Adrenal gland (tissue), 12 donors: ENCODE data around the gene MAP2. TPM values are rescaled to one million over a fixed set of nuclear protein-coding genes. Genes with fewer than 3 reads are reported as not detected.
"Not testable (repeated sequence)": the region's sequence is repeated elsewhere in the genome, so short reads cannot be mapped to it uniquely, and the experiment has no call there.

Source experiments
- DNase-seq, 7 donors: peaks; one replicate each; pipeline ENCODE4 v3.0.0-alpha.2; 2019 to 2020
- H3K27ac ChIP-seq, 5 donors: fragments of 200-600 bp; sonication (generic) in 4 of 5; 1 replicate in 3 of 5; 2 replicates in 2 of 5; pipeline versions ENCODE4 v1.5.1 to v1.8.0; 2016 to 2020; ENCODE audit warnings: mild to moderate bottlenecking in 1 of 5
- H3K27me3 ChIP-seq: fragments of 200-600 bp; 2 replicates; pipeline ENCODE4 v1.8.0; 2021
- H3K36me3 ChIP-seq, 2 donors: fragments of 200-600 bp; replicated peaks in 1 of 2; 1 replicate in 1 of 2; 2 replicates in 1 of 2; pipeline versions ENCODE4 v1.5.1 to v1.8.0; 2018 to 2022
- H3K4me1 ChIP-seq, 2 donors: fragments of 200-600 bp; replicated peaks in 1 of 2; 1 replicate in 1 of 2; 2 replicates in 1 of 2; pipeline versions ENCODE4 v1.5.1 to v1.8.0; 2018 to 2021
- H3K4me3 ChIP-seq, 4 donors: fragments of 200-600 bp; sonication (generic) in 3 of 4; one replicate each; pipeline ENCODE4 v1.5.1; 2016 to 2018
- H3K9me3 ChIP-seq, 3 donors: fragments of 200-600 bp; sonication (generic) in 1 of 3; replicated peaks in 1 of 3; 1 replicate in 2 of 3; 2 replicates in 1 of 3; pipeline versions ENCODE4 v1.5.1 to v1.8.0; 2016 to 2021
- POLR2A ChIP-seq, 2 donors: fragments of 450-650 bp; IDR thresholded peaks; one replicate each; pipeline ENCODE4 v1.6.1; 2017; ENCODE audit warnings: antibody characterized with exemption in 2 of 2, mild to moderate bottlenecking in 2 of 2, moderate library complexity in 1 of 2
- WGBS, 4 donors: extraction: QIAGEN DNeasy Blood & Tissue Kit in 2 of 4; methylation state at CpG; one replicate each; pipeline versions ENCODE4 v1.1.5 to v1.1.7; 2013 to 2017; 5-methylcytosine and 5-hydroxymethylcytosine counted together
- intact Hi-C, 2 donors: fragments of 100-400 bp; cut with DNase I; formaldehyde crosslinking; loops; one replicate each; pipeline versions ENCODE4 v1.14.1 to v1.15.0; 2022 to 2023
- polyA plus RNA-seq, 3 donors: library from polyadenylated mRNA; stranded (reverse); fragments of 200-250 nt in 2 of 3; fragments of 350-450 nt in 1 of 3; fragmentation: Illumina TruSeq in 1 of 3; extraction: RNeasy Lipid Tissue Mini Kit (QIAGEN cat#74804) in 1 of 3; gene quantifications; one replicate each; pipeline ENCODE4 v1.2.3, GENCODE V29; 2013 to 2014
- total RNA-seq, 9 donors: library from RNA; depleted of rRNA in 4 of 9; stranded (reverse); fragments of >200 nt in 4 of 9; fragments of 120-200 nt in 1 of 9; fragmentation: NEBNext Ultra II Directional in 1 of 9; extraction: Animal tissue kit (Norgen Biotek cat#: 25700) in 1 of 9; gene quantifications; one replicate each; pipeline versions ENCODE4 v1.1.0 to v1.2.4, GENCODE V29; 2013 to 2023
- TF ChIP-seq, protein P1 (sequence below), 6 experiments: fragments of 450-650 bp in 4 of 6; fragments of 200-600 bp in 2 of 6; sonication (generic) in 1 of 6; IDR thresholded peaks; 1 replicate in 5 of 6; 2 replicates in 1 of 6; pipeline versions ENCODE4 v1.5.1 to v1.8.0; 2016 to 2021; ENCODE audit warnings: antibody characterized with exemption in 6 of 6, mild to moderate bottlenecking in 2 of 6, moderate library complexity in 1 of 6
- donor health status: healthy with polysubstance abuse.
- donor health status: Bipolar disorder and iron deficiency.
- donor health status: DM: yes; HTN: yes; CAD: no.
- donor health status: DM: no; HTN: no; CAD: no.
- donor health status: DM: no; HTN: no; CAD: no.
- donor health status: DM: yes; HTN: yes; CAD: no.

The MAP2 gene
- total and polyA plus RNA-seq, 12 donors = 2.2 to 25.5 (median 6.0) TPM

DNA sequence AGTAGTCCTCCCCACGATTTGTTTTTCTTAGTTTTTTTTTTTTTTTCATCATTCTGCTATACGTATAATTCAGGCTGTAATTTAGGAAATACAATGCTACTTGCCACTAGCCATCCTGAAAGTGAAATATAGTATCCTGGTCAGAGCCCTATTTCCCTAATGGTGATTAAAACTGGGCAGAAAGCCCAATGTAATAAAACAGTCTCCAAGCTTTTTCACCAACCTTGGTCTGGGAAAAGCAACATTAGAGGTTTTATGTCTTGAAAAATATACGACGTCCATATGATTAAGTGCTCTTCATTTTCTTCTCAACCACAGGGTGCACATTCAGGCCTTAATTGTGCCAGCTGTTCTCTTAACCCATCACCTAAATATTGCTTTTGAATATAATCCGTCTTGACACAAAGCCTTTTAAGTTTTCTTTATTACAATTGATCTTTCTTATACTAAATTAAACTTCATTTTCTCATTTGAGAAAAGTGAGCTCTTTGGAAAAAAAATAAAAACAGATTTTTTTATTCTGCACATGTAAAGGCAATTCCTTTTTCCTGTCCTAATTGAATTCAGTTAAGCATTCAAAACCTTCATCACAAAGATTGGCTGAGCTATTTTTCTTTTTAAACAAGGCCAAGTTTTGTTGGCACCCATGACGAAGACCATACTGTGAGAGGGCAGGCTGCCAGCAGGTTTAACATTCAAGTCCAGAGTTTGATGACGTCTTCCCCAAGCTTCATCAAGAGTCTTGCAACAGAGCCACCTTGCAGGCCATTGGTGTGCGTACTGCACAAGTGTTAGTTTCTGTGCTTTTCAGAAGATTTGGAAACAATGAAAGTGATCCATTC is 52.7 kb downstream of the MAP2 start:
- H3K36me3 ChIP-seq = no peaks in the 10 kb centered on the region
- H3K4me1 ChIP-seq = peaks cover 12 to 33% of the 10 kb centered on the region in 2 donors
- intact Hi-C loops = no loop called here
- WGBS, 4 donors = 38 to 49% (median 43%) methylated on average over 8 of the region's 8 CpGs
- H3K27me3 ChIP-seq = no peaks in the 10 kb centered on the region
- TF ChIP-seq, protein P1, sequence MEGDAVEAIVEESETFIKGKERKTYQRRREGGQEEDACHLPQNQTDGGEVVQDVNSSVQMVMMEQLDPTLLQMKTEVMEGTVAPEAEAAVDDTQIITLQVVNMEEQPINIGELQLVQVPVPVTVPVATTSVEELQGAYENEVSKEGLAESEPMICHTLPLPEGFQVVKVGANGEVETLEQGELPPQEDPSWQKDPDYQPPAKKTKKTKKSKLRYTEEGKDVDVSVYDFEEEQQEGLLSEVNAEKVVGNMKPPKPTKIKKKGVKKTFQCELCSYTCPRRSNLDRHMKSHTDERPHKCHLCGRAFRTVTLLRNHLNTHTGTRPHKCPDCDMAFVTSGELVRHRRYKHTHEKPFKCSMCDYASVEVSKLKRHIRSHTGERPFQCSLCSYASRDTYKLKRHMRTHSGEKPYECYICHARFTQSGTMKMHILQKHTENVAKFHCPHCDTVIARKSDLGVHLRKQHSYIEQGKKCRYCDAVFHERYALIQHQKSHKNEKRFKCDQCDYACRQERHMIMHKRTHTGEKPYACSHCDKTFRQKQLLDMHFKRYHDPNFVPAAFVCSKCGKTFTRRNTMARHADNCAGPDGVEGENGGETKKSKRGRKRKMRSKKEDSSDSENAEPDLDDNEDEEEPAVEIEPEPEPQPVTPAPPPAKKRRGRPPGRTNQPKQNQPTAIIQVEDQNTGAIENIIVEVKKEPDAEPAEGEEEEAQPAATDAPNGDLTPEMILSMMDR (IDR thresholded peaks at IDR 0.05) = no peak
- no peak for TF ChIP-seq POLR2A (IDR thresholded peaks at IDR 0.05)
- no peak overlapping the region for H3K27ac ChIP-seq
- DNase-seq = peak in 1 of 7 donors; percentile 10
- no peak overlapping the region for H3K4me3 ChIP-seq
- H3K9me3 ChIP-seq = peaks cover 0 to 9% (median 0%) of the 10 kb centered on the region in 3 donors

DNA sequence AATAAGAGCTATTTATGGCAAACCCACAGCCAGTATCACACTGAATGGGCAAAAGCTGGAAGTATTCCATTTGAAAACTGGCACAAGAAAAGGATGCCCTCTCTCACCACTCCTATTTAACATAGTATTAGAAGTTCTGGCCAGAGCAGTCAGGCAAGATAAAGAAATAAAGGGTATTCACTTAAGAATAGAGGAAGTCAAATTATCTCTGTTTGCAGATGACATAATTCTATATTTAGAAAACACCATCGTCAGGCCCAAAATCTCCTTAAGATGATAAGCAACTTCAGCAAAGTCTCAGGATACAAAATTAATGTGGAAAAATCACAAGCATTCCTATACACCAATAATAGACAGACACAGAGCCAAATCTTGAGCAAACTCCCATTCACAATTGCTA is 68.4 kb downstream of the MAP2 start:
- intact Hi-C loops, H3K4me3 ChIP-seq, H3K36me3 ChIP-seq, H3K9me3 ChIP-seq, H3K27me3 ChIP-seq, H3K27ac ChIP-seq, DNase-seq: not testable (repeated sequence)
- WGBS, 4 donors = 38 to 57% (median 44%) methylated on average over 1 of the region's 1 CpG
- H3K4me1 ChIP-seq = peaks cover 0 to 13% of the 10 kb centered on the region in 2 donors

DNA sequence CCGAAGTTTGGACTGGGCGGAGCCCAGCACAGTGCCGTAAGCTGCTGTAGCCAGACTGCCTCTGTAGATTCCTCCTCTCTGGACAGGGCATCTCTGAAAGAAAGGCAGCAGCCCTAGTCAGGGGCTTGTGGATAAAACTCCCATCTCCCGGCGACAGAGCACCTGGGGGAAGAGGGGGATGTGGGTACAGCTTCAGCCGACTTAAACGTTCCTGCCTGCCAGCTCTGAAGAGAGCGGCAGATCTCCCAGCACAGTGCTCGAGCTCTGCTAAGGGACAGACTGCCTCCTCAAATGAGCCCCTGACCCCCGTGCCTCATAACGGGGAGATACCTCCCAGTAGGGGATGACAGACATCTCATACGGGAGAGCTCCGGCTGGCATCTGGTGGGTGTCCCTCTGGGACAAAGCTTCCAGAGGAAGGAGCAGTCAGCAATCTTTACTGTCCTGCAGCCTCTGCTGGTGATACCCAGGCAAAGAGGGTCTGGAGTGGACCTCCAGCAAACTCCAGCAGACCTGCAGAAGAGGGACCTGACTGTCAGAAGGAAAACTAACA is 71.3 kb downstream of the MAP2 start:
- H3K9me3 ChIP-seq, DNase-seq, H3K27me3 ChIP-seq, H3K4me3 ChIP-seq, intact Hi-C loops, H3K36me3 ChIP-seq: not testable (repeated sequence)
- Histone ChIP-seq H3K27ac (peak overlapping the region in 2 of 5 donors; percentile 61 to 89), H3K4me1 (peaks cover 0 to 13% of the 10 kb centered on the region in 2 donors)
- WGBS, 4 donors = 84 to 94% (median 90%) methylated on average over 6 to 13 of the region's 13 CpGs

DNA sequence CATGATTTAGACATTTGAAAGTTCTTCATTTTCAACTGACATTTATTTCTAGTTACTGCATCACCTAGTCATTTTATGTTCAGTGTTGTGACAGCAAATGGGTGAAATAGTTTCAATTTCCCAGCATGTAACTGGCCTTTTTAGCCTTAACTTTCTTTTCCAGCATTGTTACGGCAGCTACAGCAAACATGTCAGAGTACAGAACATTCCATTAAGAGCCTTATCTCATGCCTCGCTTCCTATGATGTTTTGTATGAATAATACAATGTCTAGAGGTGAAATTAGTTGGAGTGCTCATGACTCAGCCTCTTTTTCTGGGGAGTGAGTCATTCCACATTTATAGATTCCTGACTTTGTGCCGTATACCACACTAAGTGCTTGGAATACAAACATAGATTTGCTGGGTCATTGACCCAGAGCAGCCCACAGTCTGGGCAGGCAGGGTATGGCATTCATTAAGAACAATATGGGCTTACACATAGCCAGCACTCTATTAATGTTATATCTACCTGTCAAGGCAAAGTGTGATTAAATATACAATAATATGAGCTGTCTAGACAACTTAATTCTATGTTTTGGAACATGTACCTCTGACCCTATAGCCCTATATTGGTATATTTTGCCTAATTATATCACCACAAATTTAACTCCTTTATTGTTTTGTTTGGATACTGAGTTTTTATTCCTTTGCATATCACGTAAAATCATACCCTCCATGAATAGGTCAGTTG is 72.2 kb downstream of the MAP2 start:
- H3K9me3 ChIP-seq = peaks cover 0 to 8% (median 0%) of the 10 kb centered on the region in 3 donors
- no peak for TF ChIP-seq POLR2A (IDR thresholded peaks at IDR 0.05)
- TF ChIP-seq, protein P1 (IDR thresholded peaks at IDR 0.05) = no peak
- H3K36me3 ChIP-seq = no peaks in the 10 kb centered on the region
- intact Hi-C loops = no loop called here
- no peak overlapping the region for H3K4me3 ChIP-seq
- peak in 5 of 7 donors; percentile 16 to 38 (median 23) for DNase-seq
- 25 to 27% (median 25%) methylated on average over 4 of the region's 4 CpGs for WGBS, 4 donors
- H3K27me3 ChIP-seq = no peaks in the 10 kb centered on the region
- H3K4me1 ChIP-seq = peaks cover 0 to 13% of the 10 kb centered on the region in 2 donors
- H3K27ac ChIP-seq = peak overlapping the region in 3 of 5 donors; percentile 40 to 89 (median 61)

DNA sequence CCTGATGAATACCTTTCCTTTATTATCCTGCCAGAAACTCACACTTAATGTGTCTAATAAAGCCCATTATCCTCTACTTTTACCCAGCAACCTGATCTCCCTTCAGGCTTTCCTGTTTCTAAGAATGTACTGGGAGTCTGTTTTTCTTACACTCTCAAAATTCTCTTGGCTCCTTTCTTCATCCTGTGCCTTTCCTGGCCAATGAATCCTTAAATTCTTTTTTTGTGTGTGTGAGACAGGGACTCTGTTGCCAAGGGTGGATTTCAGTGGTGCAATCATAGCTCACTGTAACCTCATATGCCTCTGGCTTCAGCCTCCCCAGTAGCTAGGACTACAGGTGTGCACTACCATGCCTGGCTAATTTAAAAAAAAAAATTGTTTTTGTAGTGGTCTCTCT is 72.7 kb downstream of the MAP2 start:
- no peaks in the 10 kb centered on the region for H3K27me3 ChIP-seq
- H3K27ac ChIP-seq = peak overlapping the region in 2 of 5 donors; percentile 61 to 89
- no peak for TF ChIP-seq POLR2A (IDR thresholded peaks at IDR 0.05)
- TF ChIP-seq, protein P1 (IDR thresholded peaks at IDR 0.05) = no peak
- no peaks in the 10 kb centered on the region for H3K36me3 ChIP-seq
- peaks cover 0 to 13% of the 10 kb centered on the region in 2 donors for H3K4me1 ChIP-seq
- no peak for DNase-seq
- peaks cover 0 to 8% (median 0%) of the 10 kb centered on the region in 3 donors for H3K9me3 ChIP-seq
- intact Hi-C loops = no loop called here
- no peak overlapping the region for H3K4me3 ChIP-seq
